Renal pelvis (tissue), 4 donors: Measurements from ENCODE around the gene MCOLN3. TPM values are rescaled to one million over a fixed set of nuclear protein-coding genes. Genes with fewer than 3 reads are reported as not detected.
"Not testable (repeated sequence)": the region's sequence is repeated elsewhere in the genome, so short reads cannot be mapped to it uniquely, and the experiment has no call there.

ENCODE experiments used
- DNase-seq: peaks from one replicate; pipeline ENCODE4 v3.0.0-alpha.2; 2013
- polyA plus RNA-seq, 3 donors: library from polyadenylated mRNA; unstranded; fragments of 120-200 nt; gene quantifications; one replicate each; pipeline ENCODE4 v1.2.1, GENCODE V29; 2013; ENCODE audit not compliant: insufficient read length in 3 of 3

Gene MCOLN3
- polyA plus RNA-seq, 3 donors: 8.1 to 22.7 (median 17.1) TPM

GRCh38 chr1:85058786-85059185 is 10.5 kb upstream of the MCOLN3 start:
- no peak for DNase-seq

GRCh38 chr1:85058311-85058710 is 10.0 kb upstream of the MCOLN3 start:
- no peak for DNase-seq

GRCh38 chr1:85054664-85055063 is 6.4 kb upstream of the MCOLN3 start:
- no peak for DNase-seq

GRCh38 chr1:85049735-85050166 is 1.5 kb upstream of the MCOLN3 start:
- DNase-seq: peak; percentile 15

GRCh38 chr1:85047472-85048295 is 616 bp downstream of the MCOLN3 start:
- peak; percentile 15 for DNase-seq

GRCh38 chr1:85047144-85047471 is 1.2 kb downstream of the MCOLN3 start:
- no peak for DNase-seq

- DNase-seq: no peak
Measured at GRCh38 chr1:85042413-85042812, 5.9 kb downstream of the MCOLN3 start.

- no peak for DNase-seq
Measured at GRCh38 chr1:85041793-85042192, 6.5 kb downstream of the MCOLN3 start.

- no peak for DNase-seq
Measured at GRCh38 chr1:85033221-85033620, 15.1 kb downstream of the MCOLN3 start.

- no peak for DNase-seq
Measured at GRCh38 chr1:85030536-85030935, 17.8 kb downstream of the MCOLN3 start.

GRCh38 chr1:85028151-85028550 is 20.1 kb downstream of the MCOLN3 start:
- DNase-seq: no peak

- DNase-seq: no peak
Measured at GRCh38 chr1:85027242-85027983, 20.9 kb downstream of the MCOLN3 start.

- no peak for DNase-seq
Measured at GRCh38 chr1:85025940-85026339, 22.4 kb downstream of the MCOLN3 start.

GRCh38 chr1:85024736-85025135 is 23.6 kb downstream of the MCOLN3 start:
- DNase-seq: no peak

- DNase-seq: no peak
Measured at GRCh38 chr1:85022700-85023099, 25.6 kb downstream of the MCOLN3 start.

GRCh38 chr1:85019994-85020393 is 28.3 kb downstream of the MCOLN3 start:
- DNase-seq: peak; percentile 15

- DNase-seq: no peak
Measured at GRCh38 chr1:85015826-85016225, 32.5 kb downstream of the MCOLN3 start.

- DNase-seq: not testable (repeated sequence)
Measured at GRCh38 chr1:85005641-85006040, 42.7 kb downstream of the MCOLN3 start.

- DNase-seq: no peak
Measured at GRCh38 chr1:85001742-85002141, 46.6 kb downstream of the MCOLN3 start.

- no peak for DNase-seq
Measured at GRCh38 chr1:84998642-84999280, 49.5 kb downstream of the MCOLN3 start.

GRCh38 chr1:84997667-84998600 is 50.4 kb downstream of the MCOLN3 start:
- no peak for DNase-seq
